NCI-H1694 treated with DMSO at 0.1 percent for 48 hours (cell line): Measurements from ENCODE around the gene ATCAY.
"Not testable (repeated sequence)": the region's sequence is repeated elsewhere in the genome, so short reads cannot be mapped to it uniquely, and the experiment has no call there.

Source experiments
- DNase-seq: peaks from one replicate; lab custom pipeline; 2025; lab: John Stamatoyannopoulos, UW

Gene ATCAY

DNA sequence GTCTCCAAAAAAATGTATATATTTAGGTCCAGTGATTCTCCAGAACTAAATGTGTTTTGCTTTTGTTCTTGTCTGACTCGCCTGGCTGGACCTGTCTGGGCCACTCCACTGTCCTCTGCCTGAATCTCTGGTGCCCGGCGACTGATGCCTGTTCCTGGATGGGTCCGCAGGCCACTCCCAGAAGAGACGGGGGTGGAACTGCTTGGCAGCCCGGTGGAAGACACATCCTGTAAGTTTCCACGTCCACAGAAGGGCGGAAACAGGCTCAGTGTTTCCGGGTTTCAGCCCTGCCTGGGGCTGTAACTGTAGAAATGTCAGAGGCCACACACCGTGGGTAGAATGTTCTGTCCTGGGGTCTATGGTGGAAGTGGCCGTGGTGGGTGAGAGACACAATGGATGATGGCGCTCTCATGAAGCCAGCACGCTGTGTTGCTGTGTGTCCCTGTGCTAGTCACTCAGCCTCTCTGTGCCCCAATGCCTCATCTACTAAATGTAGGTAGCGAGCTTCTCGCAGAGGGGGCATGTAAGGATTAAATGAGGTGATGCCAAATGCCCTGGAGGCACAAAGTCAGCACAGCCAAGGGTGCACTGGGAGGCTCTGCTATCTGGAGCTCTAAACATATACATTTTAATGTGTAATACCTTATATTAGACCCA is 22.0 kb downstream of the ATCAY start:
- no peak for DNase-seq

DNA sequence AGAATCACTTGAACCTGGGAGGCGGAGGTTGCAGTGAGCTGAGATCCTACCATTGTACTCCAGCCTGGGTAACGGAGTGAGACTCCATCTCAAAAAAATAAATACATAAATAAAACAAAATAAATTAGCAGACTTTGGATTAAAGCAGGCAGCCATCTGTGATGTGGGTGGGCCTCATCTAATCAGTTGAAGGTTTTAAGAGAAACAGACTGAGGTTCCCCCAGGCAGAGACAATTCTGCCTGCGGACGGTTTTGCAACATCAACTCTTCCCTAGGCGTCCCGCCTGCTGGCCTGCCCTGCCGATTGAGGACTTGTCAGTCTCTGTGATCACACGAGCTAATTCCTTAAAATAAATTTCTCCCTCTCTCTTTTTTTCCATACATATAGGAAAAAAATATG is 23.7 kb downstream of the ATCAY start:
- DNase-seq = no peak

DNA sequence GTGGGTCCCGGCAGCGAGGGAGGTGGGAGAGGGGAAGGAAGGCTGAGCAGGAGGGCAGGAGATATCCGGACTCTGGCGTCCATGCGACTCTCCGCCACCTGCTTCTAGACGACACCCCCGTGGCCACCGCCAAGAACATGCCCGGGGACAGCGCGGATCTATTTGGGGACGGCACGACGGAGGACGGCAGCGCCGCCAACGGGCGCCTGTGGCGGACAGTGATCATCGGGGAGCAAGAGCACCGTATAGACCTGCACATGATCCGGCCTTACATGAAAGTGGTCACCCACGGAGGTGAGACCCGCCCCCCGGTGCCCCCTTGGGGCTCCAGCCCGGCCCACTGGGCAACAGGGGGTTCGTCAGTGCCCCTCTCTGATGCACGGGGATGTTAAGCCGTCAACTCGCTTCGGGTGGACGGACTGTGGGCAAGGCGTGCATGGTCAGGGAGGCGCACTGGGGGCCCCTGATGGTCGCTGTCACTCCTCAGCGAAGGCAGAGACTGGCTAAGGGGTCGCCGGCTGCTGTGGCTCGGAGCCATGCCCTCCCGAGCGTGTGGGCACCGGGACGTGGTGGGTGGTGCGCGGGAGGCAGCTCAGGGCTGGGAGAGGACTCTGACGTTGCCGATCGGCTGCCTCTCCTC is 27.3 kb downstream of the ATCAY start:
- DNase-seq = no peak

DNA sequence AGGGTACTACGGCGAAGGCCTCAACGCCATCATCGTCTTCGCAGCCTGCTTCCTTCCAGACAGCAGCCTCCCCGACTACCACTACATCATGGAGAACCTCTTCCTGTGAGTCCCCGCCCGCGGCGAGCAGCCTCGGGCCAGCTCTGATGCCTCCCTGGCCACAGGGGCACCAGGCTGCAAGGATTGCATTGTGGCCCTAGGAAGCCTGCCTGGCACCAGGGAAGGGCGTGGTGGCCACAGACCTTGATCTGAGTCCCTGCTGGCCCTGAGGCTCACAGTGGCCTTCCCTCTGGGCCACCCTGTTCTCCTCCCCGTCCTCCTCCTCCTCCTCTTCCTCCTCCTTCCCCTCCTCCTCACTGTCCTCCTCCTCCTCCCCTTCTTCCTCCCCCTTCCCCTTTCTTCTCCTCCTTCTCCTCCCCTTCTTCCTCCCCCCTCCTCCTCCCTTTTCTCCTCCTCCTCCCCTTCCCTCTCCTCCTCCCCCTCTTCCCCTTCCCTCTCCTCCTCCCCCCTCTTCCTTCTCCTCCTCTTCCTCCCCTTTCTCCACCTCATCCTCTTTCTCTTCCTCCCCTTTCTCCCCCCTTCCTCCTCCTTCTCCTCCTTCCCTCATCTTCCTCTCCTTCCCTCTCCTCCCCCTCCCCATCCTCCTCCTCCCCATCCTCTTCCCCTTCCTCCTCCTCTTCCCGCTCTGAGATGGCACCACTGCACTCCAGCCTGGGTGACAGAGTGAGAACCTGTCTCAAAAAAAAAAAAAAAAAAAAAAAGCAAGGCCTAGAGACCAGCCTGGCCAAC is 28.0 kb downstream of the ATCAY start:
- no peak for DNase-seq

DNA sequence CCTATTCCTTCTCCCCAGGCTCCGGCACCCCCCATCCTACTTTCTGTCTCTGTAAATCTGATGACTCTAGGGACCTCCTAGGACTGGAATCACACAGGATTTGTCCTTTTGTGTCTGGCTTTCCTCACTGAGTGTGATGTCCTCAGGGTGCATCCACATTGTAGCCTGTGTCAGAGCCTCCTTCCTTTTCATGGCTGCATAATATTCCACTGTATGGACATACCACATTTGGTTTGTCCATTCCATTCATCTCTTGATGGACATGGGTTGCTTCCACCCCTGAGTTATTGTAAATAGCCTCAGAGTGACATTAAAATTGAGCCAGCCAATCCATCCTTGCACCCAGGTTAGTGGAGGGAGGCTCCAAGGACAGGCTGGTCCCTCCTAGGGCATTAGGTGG is 29.6 kb downstream of the ATCAY start:
- DNase-seq = no peak

DNA sequence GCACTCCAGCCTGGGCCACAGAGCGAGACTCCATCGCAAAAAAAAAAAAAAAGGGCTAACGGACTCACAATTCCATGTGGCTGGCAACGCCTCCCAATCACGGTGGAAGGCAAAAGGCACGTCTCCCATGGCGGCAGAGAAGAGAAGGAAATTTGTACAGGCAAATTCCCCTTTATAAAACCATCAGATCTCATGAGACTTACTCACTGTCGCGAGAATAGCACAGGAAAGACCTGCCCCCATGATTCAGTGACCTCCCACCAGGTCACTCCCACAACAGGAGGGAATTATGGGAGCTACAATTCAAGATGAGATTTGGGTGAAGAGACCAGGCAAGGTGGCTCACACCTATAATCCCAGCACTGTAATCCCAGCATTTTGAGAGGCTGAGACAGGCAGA is 33.7 kb downstream of the ATCAY start:
- DNase-seq = no peak

DNA sequence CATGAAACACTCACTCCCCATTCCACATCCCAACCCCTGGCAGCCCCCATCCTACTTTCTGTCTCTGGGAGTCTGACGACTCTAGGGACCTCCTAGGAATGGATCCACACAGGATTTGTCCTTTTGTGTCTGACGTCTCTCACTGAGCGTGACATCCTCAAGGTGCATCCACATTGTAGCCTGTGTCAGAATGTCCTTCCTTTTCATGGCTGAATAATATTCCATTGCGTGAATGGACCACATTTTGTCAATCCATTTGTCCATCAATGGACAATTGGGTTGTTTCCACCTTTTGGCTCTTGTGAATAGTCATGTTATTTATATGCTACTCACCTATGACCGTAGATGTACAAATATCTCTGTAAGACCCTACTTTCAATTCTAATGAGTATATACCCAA is 35.5 kb downstream of the ATCAY start:
- DNase-seq = no peak

DNA sequence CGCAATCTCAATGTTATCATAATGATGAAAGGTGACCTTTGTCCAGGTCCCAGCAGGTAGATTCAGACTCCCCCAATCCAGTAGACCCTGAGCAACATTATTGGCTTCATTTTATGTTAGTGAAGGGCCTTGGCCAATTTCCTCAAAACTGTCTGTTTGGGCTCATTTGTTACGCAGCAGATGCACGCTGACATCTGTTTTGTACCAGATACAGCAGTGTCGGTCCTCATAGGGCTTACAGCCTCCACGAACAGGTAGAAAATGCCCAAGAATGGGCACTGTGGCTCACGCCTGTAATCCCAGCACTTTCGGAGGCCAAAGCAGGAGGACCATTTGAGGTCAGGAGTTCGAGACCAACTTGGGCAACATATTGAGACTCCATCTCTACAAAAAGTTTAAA is 39.3 kb downstream of the ATCAY start:
- DNase-seq = no peak

DNA sequence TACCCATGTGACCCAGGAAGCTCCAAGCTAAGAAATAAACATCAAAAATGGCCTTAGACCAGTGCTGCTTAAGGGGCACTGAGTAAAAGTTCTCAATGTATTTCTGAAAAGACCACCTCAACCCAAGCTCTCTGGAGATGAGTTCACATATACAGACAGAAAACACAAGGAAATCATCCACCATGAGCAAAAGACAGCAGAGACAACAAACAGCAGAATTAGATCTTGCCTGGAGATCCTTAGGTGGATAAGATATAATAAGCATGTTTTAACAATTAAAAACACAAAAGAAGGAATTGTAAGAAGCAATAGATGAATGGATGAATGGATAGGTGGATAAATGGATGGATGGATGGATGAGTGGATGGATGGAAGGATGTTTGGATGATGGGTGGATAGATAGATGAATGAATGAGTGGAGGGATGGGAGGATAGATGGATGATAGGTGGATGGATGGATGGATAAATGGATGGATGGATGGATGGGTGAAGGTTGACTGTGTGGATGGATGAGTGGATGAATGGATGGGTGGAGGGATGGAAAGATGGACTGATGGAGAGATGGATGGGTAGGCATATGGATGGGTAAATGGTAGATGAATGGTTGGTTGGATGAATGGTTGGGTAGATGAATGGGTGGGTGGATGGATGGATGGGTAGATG is 42.7 kb downstream of the ATCAY start:
- DNase-seq = no peak

DNA sequence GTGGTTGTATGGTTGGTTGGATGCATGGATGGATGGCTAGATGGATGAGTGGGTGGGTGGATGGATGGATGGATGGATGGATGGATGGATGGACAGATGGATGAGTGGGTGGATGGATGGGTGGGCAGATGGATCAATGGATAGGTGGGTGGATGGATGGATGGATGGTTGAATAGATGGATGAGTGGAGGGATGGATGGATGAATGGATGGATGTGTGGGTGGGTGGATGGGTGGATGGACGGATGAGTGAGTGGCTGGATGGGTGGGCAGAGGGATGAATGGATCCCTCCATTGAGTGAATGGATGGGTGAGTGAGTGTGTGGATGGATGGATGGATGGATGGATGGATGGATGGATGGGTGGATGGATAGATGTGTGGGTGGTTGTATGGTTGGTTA is 43.4 kb downstream of the ATCAY start:
- no peak for DNase-seq

DNA sequence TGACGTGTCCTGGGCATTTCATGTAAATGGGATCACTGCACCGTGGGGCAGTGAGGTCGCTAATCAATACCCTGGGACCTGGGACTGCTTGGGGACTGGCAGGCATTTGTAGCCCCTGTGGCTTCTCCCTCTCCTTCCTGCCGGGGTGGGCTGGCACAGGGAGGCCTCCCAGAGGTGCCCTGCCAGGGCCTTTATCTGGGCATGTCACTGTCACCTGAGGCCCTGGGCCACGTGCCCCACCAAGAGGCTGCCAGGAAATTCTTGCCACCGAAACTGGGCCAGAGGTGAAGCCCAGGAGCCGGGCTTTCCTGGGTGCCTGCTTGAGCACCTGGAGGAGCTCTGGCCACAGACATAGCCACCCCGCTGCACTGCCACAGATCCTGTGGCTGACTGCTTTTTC is 50.6 kb downstream of the ATCAY start:
- no peak for DNase-seq

DNA sequence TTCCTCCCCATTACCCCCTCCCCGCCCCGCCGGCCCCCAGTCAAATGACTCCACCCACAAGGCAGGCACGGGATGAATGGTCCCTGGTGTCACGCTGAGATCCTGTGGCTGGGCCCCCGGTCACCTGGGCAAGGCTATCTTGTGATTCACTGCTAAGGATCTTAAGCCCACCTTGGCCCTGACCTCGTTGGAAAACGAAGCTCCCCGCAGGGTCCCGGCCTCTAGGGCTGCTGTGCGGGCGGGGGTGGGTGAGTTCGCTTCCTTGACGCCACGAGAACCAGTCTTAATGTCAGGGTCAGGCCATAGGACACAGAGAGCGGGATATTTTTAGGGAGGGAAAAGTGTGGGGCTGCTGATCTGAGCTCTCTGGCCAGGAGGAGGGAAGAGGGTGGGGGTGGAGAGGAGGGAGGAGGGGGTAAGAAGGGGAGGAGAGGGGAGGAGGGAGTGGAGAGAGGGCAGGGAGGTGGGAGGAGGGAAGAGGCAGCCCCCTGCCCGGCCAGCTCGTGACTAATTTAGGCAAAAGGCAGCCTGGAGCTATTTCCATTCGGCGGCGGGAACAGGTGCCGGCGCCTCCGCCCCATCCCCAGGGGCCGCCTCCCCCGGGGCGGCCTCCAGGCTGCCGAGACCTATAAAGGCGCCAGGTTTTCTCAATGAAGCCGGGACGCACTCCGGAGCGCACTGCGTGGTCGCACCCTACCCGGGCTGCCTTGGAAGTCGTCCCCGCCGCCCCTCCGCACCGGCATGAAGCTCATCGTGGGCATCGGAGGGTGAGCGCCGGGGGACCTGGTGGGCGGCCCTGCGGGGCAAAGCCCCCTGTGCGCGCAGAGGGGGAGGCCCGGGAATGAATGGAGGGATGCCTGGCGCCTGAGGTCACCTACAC is 52.7 kb downstream of the ATCAY start, which contains the start of gene NMRK2:
TSS of gene NMRK2 (plus strand) at position 139 of the 880 bp plus-strand sequence. CDS start at position 742, 603 bp downstream.
- DNase-seq = no peak

DNA sequence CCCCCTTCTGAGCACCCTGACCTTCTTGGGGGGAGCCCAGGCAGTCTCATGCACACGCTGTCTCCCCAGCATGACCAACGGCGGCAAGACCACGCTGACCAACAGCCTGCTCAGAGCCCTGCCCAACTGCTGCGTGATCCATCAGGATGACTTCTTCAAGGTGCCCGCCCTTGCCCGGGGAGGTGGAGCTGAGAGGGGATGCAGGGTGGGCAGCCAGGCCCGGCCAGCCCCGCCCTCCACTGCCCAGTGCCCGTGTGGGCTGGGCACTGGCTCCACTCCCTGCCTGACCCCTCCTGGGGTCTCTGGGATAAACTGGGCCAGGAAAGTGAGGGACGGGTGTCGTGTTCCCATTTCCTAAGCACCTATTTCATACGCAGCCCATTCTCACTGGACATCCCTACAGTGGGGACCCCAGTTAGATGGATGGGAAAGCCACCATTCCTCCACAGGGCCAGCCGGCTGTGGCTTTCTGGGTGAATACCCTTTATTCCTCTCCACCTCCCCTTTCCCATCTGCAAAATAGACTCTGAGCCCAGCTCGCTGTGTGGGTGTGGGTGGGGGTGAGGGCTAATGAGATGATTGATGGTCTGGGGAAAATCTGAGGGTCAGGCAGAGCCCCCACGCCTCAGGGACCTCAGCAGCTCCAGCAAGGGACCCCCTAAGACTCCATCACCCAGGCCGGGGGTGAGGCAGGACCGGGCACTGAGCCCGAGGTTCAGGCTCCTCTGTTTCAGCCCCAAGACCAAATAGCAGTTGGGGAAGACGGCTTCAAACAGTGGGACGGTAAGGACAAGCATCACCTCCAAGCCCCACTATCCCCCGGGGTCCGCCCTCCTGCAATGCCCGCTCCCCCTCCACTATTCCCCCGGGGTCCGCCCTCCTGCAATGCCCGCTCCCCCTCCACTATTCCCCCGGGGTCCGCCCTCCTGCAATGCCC is 56.3 kb downstream of the ATCAY start:
- DNase-seq = no peak

DNA sequence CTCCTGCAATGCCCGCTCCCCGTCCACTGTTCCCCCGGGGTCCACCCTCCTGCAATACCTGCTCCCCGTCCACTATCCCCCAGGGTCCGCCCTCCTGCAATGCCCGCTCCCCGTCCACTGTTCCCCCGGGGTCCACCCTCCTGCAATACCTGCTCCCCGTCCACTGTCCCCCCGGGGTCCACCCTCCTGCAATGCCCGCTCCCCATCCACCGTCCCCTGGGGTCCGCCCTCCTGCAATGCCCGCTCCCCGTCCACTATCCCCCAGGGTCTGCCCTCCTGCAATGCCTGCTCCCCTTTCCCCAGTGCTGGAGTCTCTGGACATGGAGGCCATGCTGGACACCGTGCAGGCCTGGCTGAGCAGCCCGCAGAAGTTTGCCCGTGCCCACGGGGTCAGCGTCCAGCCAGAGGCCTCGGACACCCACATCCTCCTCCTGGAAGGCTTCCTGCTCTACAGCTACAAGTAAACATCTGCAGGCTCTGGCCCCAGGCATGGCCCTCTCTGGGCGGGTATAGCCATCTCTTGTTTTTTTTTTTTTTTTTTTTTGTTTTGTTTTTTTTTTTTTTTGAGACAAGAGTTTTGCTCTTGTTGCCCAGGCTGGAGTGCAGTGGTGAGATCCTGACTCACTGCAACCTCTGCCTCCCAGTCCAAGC is 57.9 kb downstream of the ATCAY start:
- not testable (repeated sequence) for DNase-seq

DNA sequence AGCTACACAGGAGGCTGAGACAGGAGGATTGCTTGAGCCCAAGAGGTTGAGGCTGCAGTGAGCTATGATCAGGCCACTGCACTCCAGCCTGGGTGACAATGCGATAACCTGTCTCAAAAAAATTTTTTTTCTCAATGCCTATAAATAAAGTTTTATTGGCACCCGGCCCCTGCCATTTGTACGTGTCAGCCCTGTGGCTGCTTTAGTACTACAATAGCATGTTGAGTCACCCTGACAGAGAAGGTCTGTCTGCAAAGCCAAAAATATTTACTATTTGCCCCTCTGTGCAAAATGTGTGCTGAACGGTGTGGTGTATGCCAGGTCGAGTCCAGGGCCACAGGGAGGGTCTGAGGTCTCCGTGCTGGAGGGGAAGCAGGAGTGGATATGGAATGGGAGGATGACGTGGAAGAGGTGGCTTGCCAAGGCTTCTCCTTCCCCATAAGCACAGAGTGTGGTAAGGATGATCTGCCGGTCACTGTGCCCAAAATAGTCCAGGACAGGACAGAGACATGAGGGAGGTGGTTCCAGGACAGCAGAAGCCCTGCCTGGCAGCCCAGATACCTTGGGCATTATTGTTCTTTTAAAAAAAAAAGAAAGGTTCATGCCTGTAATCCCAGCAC is 62.4 kb downstream of the ATCAY start:
- DNase-seq = no peak

DNA sequence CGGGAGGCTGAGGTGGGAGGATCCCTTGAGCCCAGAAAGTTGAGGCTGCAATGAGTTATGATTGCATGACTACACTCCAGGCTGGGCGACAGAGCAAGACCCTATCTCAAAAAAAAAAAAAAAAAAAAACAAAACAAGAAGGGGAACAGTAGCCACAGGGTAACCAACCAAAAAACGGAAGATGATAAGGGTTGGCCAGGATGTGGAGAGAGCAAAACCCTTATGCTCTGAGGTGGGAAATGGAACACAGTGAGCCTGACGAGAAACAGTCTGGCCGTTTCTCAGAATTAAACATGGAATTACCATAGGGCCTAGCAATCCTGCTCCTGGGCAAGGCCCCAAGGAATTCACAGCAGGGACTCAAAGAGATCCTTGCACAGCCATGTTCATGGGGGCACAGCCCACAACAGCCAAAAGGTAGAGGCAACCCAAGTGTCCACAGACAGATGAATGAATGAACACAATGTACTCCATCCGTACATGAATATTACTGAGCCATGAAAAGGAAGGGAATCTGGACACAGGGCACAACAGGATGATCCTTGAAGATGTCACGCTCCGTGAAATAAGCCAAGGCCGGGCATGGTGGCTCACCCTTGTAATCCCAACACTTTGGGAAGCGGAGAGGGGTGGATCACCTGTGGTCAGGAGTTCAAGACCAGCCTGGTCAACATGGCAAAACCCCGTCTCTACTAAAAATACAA is 63.7 kb downstream of the ATCAY start:
- no peak for DNase-seq

DNA sequence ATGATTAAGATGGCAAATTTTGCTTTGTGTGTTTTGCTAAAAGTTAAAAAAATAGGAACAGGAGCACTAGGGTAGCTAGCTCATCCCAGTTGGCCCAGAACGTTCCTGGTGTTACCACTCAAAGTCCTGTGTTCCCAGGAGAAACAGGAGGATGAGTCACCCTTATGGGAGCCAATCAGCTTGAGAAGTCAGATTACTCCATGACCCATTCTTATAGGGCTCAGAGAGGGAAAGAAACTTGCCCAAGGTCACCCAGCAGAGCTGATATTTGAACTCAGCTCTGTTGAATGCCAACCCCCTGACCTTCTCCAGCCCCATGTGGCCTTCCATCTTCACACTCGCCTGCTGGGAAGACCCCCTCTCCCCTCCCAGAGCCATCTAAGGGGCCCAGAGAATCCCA is 65.4 kb downstream of the ATCAY start:
- DNase-seq = no peak

DNA sequence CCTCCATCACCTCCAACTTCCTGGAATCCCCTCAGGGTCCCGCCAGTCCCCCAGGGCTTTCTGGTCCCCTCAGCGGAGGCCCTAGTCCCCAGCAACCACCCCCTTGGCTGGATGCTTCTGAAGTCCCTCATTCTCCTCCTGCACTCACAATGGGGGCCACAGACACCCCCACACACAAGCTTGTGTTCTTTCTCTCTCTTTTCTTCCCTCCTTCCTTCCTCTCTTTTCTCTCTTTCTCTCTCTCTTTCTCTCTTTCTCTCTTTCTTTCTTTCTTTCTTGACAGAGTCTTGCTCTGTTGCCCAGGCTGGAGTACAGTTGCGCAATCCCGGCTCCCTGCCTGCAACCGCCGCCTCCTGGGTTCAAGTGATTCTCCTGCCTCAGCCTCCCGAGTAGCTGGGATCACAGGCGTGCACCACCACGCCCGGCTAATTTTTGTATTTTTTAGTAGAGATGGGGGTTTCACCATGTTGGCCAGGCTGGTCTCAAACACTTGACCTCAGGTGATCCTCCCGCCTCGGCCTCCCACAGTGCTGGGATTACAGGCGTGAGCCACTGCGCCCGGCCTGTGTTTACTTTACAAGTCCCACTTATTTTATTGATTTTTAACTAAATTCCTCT is 66.9 kb downstream of the ATCAY start:
- not testable (repeated sequence) for DNase-seq
